Epithelial cell of esophagus (primary cell): ENCODE measurements around the gene KRTAP11-1.

ENCODE experiments used
- DNase-seq: peaks from one replicate; pipeline ENCODE4 v3.0.0; 2010; ENCODE audit warnings: low read depth
- H3K4me3 ChIP-seq: 2 replicates; pipeline ENCODE4 v1.5.1; 2011; ENCODE audit warnings: mild to moderate bottlenecking, low read length, control low read depth
- TF ChIP-seq, protein P1 (sequence below): IDR thresholded peaks from 2 replicates; pipeline ENCODE4 v1.5.1; 2011; ENCODE audit warnings: low read depth, mild to moderate bottlenecking, low read length, control low read depth, inconsistent platforms; ENCODE audit not compliant: insufficient read depth; ENCODE audit errors: missing control alignments

KRTAP11-1 gene, protein sequence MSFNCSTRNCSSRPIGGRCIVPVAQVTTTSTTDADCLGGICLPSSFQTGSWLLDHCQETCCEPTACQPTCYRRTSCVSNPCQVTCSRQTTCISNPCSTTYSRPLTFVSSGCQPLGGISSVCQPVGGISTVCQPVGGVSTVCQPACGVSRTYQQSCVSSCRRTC

DNA sequence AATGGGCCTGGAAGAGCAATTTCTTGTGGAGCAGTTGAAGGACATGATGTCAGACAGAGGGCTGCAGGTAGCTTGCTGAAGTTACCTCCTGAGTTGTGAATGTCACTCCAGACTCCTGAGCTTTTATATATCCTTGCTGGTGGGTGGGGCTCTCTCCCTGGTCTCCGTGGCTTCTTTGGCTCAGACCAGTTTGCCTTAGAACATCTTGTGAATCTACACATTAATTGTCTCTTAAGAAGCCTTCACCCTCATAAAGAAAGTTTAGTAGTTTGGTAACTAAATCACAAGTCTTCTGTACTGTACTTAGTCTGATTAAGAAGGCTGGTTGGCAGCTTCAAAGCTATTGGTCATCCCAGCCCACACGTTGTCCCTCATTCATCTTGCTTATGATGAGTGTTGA lies at the start of gene KRTAP11-1:
Gene KRTAP11-1 (minus strand): TSS at position 101 of the 400 bp plus-strand sequence. CDS start 56 bp downstream, at position 45.
- no peak within 1 kb of the TSS for H3K4me3 ChIP-seq
- TF ChIP-seq, protein P1, sequence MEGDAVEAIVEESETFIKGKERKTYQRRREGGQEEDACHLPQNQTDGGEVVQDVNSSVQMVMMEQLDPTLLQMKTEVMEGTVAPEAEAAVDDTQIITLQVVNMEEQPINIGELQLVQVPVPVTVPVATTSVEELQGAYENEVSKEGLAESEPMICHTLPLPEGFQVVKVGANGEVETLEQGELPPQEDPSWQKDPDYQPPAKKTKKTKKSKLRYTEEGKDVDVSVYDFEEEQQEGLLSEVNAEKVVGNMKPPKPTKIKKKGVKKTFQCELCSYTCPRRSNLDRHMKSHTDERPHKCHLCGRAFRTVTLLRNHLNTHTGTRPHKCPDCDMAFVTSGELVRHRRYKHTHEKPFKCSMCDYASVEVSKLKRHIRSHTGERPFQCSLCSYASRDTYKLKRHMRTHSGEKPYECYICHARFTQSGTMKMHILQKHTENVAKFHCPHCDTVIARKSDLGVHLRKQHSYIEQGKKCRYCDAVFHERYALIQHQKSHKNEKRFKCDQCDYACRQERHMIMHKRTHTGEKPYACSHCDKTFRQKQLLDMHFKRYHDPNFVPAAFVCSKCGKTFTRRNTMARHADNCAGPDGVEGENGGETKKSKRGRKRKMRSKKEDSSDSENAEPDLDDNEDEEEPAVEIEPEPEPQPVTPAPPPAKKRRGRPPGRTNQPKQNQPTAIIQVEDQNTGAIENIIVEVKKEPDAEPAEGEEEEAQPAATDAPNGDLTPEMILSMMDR, result no peak
- no peak for DNase-seq

DNA sequence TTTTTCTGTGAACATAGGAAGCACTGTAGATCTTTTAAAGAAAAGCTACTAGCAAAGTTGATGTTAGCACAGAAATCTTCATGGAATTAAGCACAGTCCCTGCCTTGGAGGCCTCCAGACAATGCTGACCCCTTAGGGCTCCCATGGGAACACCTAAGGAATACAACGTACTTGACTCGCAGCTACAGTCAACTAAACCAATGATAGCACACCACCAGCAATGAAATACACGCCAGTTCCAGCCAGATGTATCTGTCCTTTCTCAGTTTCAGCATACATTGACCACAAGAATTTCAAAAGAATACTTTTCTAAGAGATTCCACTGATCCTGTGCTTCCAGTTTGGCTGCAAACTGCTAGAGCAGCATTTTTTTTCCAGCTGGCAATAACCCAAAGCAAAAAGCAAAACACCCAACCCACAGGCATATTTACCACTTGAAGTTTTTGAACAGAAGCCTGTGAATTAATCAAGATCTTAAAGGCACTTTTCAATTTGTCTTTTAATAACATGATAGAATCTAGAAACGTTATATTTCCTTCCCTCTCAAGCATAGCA lies 42.8 kb upstream of the KRTAP11-1 start:
- TF ChIP-seq, protein P1, result no peak
- no peak overlapping the region for H3K4me3 ChIP-seq
- DNase-seq, result no peak

DNA sequence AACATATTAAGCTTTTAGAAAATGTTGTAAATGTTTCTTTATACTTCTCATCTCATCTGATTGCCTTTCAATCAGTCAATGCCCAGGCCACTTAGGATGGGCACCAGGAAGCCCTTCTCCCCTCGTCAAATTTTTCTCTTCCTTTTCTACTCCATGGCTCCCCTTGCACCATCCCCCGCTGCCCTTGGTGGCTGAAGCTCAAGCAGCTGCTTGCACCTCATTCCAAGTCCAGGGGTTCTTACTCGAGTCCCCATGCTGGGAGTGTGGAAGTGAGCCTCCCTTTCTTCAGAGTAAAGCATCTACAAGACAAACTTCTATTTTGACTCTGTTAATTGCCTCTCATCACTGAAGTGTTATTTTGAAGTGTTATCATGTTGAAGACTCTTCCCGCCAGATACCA lies 39.7 kb upstream of the KRTAP11-1 start:
- no peak overlapping the region for H3K4me3 ChIP-seq
- DNase-seq, result no peak
- TF ChIP-seq, protein P1, result no peak

DNA sequence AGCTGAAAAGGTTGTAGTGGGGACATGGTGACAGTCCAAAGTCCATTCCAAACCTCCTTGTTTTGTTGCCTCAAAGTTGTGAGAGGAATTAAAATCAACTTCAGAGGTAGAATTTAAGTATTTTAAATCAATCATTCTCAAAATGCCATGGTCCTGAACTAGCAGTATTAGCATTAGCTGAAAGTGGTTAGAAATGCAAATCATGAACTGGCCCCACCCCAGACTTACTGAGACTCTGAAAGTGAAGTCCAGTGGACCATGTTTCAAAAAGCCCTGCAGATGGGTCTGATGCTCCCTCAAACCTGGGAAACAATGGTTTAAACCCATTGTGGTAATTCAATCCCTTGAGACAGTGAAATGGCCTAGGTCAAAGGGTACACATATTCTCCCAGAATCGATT lies 36.2 kb upstream of the KRTAP11-1 start:
- H3K4me3 ChIP-seq, result no peak overlapping the region
- TF ChIP-seq, protein P1, result no peak
- no peak for DNase-seq

DNA sequence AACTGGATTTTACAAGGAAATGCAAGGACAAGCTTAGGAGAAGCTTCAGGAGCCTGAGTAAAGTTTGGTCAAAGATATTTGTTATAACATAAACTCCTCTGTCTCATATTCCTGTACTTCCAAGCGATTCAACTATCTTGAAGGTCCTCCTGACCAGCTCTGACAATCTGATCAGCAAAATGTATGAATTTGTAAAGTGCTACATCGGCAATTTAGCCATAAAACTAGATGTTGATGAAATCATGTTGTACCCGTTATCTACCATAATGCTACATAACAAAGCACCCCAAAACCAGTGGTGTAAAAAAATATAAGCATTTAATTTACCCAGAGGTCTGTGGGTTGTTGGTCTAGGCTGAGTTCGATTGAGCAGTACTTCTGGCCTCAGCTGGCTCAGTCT lies 19.5 kb upstream of the KRTAP11-1 start:
- DNase-seq, result no peak
- TF ChIP-seq, protein P1, result no peak
- H3K4me3 ChIP-seq, result no peak overlapping the region

DNA sequence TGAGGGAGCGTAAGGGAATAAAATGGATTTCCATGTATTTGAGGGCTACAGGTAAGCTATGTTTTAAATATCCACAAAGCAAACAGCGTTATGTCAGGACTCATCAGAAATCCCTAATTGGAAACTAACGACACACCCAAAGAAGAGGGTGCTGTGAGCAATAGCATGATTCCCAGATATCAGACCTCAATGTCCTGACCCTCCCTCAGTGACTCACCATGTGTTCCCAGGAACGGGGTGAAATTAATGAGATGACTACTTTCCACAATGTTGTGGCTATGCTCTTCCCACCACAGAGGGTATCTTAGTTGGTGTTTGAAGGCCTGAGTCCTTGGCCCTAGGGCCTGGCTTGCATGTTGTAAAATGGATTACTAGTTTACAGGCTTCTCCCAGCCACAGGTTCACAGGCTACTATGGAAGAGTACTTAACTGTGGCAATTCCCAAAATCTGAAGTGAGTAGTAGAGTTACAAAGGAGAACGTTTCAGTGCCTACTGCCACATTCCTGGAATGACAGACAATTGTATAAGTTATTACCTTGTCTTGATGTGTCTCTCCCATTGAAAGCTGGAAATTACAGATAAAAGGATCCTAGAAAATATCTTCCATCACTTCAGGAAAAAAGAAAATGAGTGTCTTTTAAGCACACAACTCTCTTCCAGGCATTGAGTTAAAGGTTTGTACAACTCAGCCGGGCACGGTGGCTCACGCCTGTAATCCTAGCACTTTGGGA lies 1.7 kb upstream of the KRTAP11-1 start:
- TF ChIP-seq, protein P1, result no peak
- no peak for DNase-seq
- no peak overlapping the region for H3K4me3 ChIP-seq

DNA sequence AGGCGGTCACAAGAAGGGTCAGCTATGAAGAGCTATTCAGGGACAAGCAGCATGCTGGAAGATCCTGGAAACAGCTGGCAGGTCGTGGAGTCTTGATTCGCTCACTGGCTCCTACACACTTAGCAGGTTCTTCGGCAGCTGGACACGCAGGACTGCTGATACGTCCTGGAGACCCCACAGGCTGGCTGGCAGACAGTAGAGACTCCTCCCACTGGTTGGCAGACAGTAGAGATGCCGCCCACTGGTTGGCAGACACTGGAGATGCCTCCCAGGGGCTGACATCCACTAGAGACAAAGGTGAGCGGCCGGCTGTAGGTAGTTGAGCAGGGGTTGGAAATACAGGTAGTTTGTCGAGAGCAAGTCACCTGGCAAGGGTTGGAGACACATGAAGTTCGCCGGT lies 466 bp downstream of the KRTAP11-1 start:
- TF ChIP-seq, protein P1, result no peak
- DNase-seq, result no peak
- no peak overlapping the region for H3K4me3 ChIP-seq
